HepG2 (cell line): ENCODE data around the gene MUCL3. TPM values are rescaled to one million over a fixed set of nuclear protein-coding genes. Genes with fewer than 3 reads are reported as not detected.

Experiments used
- ATAC-seq: fragments of 200-7000 bp; cut with Tn5 transposase; 3 replicates; pipeline ENCODE4 v1.9.1; 2020; ENCODE audit warnings: mild to moderate bottlenecking, moderate library complexity
- BruUV-seq: library from RNA; stranded (reverse); fragments of 400-500 nt; replicated peaks from 2 replicates; lab custom pipeline; 2021; lab: Mats Ljungman, UMichigan
- CTCF ChIA-PET: fragments of 300-600 bp; formaldehyde crosslinking; extraction: SDS; loops from one replicate; lab custom pipeline; 2021; ENCODE audit warnings: low total read pairs, inconsistent platforms, low intra/inter-chr PET ratio; lab: Yijun Ruan, JAX
- POLR2A ChIA-PET: fragments of 350-600 bp; sonication (Branson Sonifier 250); formaldehyde crosslinking; loops from one replicate; lab custom pipeline; 2020; ENCODE audit warnings: antibody characterized with exemption, inconsistent platforms; lab: Yijun Ruan, JAX
- DNase-seq: peaks from one replicate; pipeline ENCODE4 v3.0.0-alpha.2; 2015; ENCODE audit warnings: low spot score
- FAIRE-seq: peaks from 3 replicates; lab custom pipeline; 2011; peaks lifted over from hg19 to GRCh38; lab: Jason Lieb, UNC
- H2AFZ ChIP-seq: one replicate; pipeline ENCODE4 v1.6.1; 2011; ENCODE audit warnings: low read length, inconsistent platforms
- H3K27ac ChIP-seq: fragments of 300-600 bp; 3 replicates; pipeline ENCODE4 v1.8.0; 2011; ENCODE audit warnings: mixed run types, mild to moderate bottlenecking, mixed read lengths, low read length, inconsistent platforms; ENCODE audit not compliant: insufficient read depth; ENCODE audit errors: extremely low read length
- H3K27me3 ChIP-seq, 2 experiments: fragments of 200-600 bp in 1 of 2; 2 replicates in 1 of 2; 3 replicates in 1 of 2; pipeline versions ENCODE4 v1.6.0 to v1.8.0; 2011; ENCODE audit warnings: low read length in 2 of 2, mild to moderate bottlenecking in 2 of 2, moderate library complexity in 2 of 2, inconsistent platforms in 1 of 2; ENCODE audit not compliant: insufficient read depth in 2 of 2, control insufficient read depth in 1 of 2
- H3K36me3 ChIP-seq, 2 experiments: fragments of 200-600 bp in 1 of 2; replicated peaks in 1 of 2; 2 replicates in 1 of 2; 3 replicates in 1 of 2; pipeline versions ENCODE4 v1.5.1 to v1.8.0; 2011; ENCODE audit warnings: low read length in 2 of 2, inconsistent platforms in 1 of 2; ENCODE audit not compliant: insufficient read depth in 2 of 2, control insufficient read depth in 1 of 2
- H3K4me1 ChIP-seq: 2 replicates; pipeline ENCODE4 v1.5.1; 2012; ENCODE audit warnings: low read length, inconsistent platforms; ENCODE audit not compliant: insufficient read depth
- H3K4me2 ChIP-seq: 2 replicates; pipeline ENCODE4 v1.6.0; 2011; ENCODE audit warnings: low read depth, low read length, inconsistent platforms
- H3K4me3 ChIP-seq, 3 experiments: fragments of 200-600 bp in 1 of 3; sonication (generic), shearing (Covaris generic) in 1 of 3; replicated peaks in 1 of 3; 2 replicates each; pipeline ENCODE4 v1.5.1; 2011 to 2016; ENCODE audit warnings: low read length in 3 of 3, inconsistent platforms in 2 of 3, low read depth in 2 of 3, mild to moderate bottlenecking in 2 of 3, control low read depth in 1 of 3, mixed read lengths in 1 of 3; ENCODE audit not compliant: insufficient read depth in 1 of 3
- H3K79me2 ChIP-seq: one replicate; pipeline ENCODE4 v1.6.1; 2011; ENCODE audit warnings: low read length, inconsistent platforms; ENCODE audit not compliant: insufficient read depth
- H3K9ac ChIP-seq: 2 replicates; pipeline ENCODE4 v1.6.0; 2011; ENCODE audit warnings: mild to moderate bottlenecking, low read depth, low read length, inconsistent platforms; ENCODE audit not compliant: insufficient read depth
- H3K9me3 ChIP-seq: 2 replicates; pipeline ENCODE4 v1.5.1; 2012; ENCODE audit warnings: mild to moderate bottlenecking, low read length
- H4K20me1 ChIP-seq: 2 replicates; pipeline ENCODE4 v1.6.0; 2011; ENCODE audit warnings: inconsistent platforms, mild to moderate bottlenecking, low read length, moderate library complexity; ENCODE audit not compliant: insufficient read depth
- DMAP1 ChIP-seq: IDR thresholded peaks from 2 replicates; pipeline ENCODE4 v1.6.1; 2016
- E2F2 ChIP-seq: sonication (generic); formaldehyde crosslinking; IDR thresholded peaks from 2 replicates; pipeline ENCODE4 v1.4.0; 2020; ENCODE audit warnings: missing genetic modification reagents, borderline replicate concordance
- HMGXB4 ChIP-seq, 2 experiments: sonication (generic) in 1 of 2; formaldehyde crosslinking in 1 of 2; IDR thresholded peaks; 2 replicates each; pipeline versions ENCODE4 v1.4.0 to v1.6.1; 2018 to 2020; ENCODE audit warnings: missing genetic modification reagents in 2 of 2, borderline replicate concordance in 1 of 2, low read depth in 1 of 2, mild to moderate bottlenecking in 1 of 2, missing biosample characterization in 1 of 2
- KLF6 ChIP-seq: IDR thresholded peaks from 2 replicates; pipeline ENCODE4 v1.8.0; 2016; ENCODE audit warnings: missing biosample characterization, missing genetic modification reagents
- KLF9 ChIP-seq: IDR thresholded peaks from 2 replicates; pipeline ENCODE4 v1.6.1; 2016; ENCODE audit warnings: low read depth
- MYNN ChIP-seq: sonication (generic); formaldehyde crosslinking; IDR thresholded peaks from 2 replicates; pipeline ENCODE4 v1.4.0; 2020; ENCODE audit warnings: mild to moderate bottlenecking, low read depth, missing genetic modification reagents
- POLR2A ChIP-seq, 2 experiments: IDR thresholded peaks; 2 replicates each; pipeline ENCODE4 v1.6.1; 2011; ENCODE audit warnings: low read depth in 2 of 2, low read length in 2 of 2, mild to moderate bottlenecking in 1 of 2, moderate library complexity in 1 of 2; ENCODE audit not compliant: insufficient read depth in 1 of 2
- THAP9 ChIP-seq: sonication (generic); formaldehyde crosslinking; IDR thresholded peaks from 2 replicates; pipeline ENCODE4; 2020; ENCODE audit warnings: missing genetic modification reagents, mild to moderate bottlenecking, borderline replicate concordance
- THYN1 ChIP-seq: sonication (generic); formaldehyde crosslinking; IDR thresholded peaks from 2 replicates; pipeline ENCODE4 v1.8.1; 2023; ENCODE audit warnings: low read depth, mild to moderate bottlenecking, moderate library complexity, missing genetic modification reagents, borderline replicate concordance
- ZHX2 ChIP-seq, 2 experiments: sonication (generic) in 1 of 2; formaldehyde crosslinking in 1 of 2; IDR thresholded peaks; 2 replicates each; pipeline versions ENCODE4 v1.6.1 to v1.9.0; 2014 to 2022; ENCODE audit warnings: antibody characterized with exemption in 1 of 2, borderline replicate concordance in 1 of 2, inconsistent platforms in 1 of 2, low read depth in 1 of 2, missing genetic modification reagents in 1 of 2
- ZNF230 ChIP-seq: sonication (generic); formaldehyde crosslinking; IDR thresholded peaks from 2 replicates; pipeline ENCODE4 v1.4.0; 2020; ENCODE audit warnings: mild to moderate bottlenecking, missing genetic modification reagents
- WGBS: methylation state at CpG from one replicate; pipeline ENCODE4 v1.1.6; 2017; ENCODE audit warnings: low lambda C conversion rate; 5-methylcytosine and 5-hydroxymethylcytosine counted together
- in situ Hi-C: cut with HindIII; loops from 2 replicates; pipeline ENCODE4 v1.10.0; 2017; ENCODE audit warnings: low pct_unique_long_range_greater_than_20kb; ENCODE audit not compliant: extremely low pct_ligation_motif_present
- intact Hi-C: fragments of 100-400 bp; cut with micrococcal nuclease; formaldehyde crosslinking; loops from one replicate; pipeline ENCODE4 v1.10.0; 2022; ENCODE audit not compliant: unreplicated experiment
- polyA plus RNA-seq, 8 experiments: library from polyadenylated mRNA; depleted of rRNA in 3 of 8; stranded (reverse) in 7 of 8; unstranded in 1 of 8; fragments of >200 nt; fragmentation: Illumina TruSeq in 4 of 8; extraction: Trizol in 4 of 8; gene quantifications; 2 replicates each; pipeline versions ENCODE4 v1.2.1 to v1.2.3, GENCODE V29; 2011 to 2016; ENCODE audit warnings: low read depth in 4 of 8, missing spikeins in 1 of 8, mixed read lengths in 1 of 8; ENCODE audit not compliant: insufficient read depth in 1 of 8
- total RNA-seq, 5 experiments: library from RNA; depleted of rRNA; stranded (reverse); fragments of >200 nt; fragmentation: Illumina TruSeq; extraction: Trizol; gene quantifications; 2 replicates each; pipeline ENCODE4 v1.2.3, GENCODE V29; 2016; ENCODE audit warnings: low read depth in 1 of 5

MUCL3 gene
- total and polyA plus RNA-seq, 2 of the 13 experiments (the other 11 are each of a cell fraction or from before 2014, with no cell fraction given) = not detected

DNA sequence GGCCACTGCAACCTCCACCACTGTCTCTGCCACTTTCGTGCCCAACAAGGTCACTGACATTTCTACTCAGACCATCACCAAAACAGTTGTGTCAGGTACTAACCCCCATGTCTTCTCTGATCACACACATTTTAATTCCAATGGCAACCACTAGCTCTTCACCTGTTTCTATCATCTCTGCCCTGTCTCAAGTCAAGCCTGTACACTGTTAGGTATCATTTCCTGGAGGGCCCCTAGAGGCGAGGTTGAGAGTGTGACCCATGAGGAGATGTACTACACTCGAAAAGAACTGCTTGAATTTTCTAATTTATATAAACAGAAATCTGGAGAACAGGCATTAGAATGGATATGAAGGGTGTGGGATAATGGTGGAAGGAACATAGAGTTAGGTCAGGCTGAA, 25.4 kb downstream of the MUCL3 start:
- DNase-seq (no peak), FAIRE-seq (no peak), ATAC-seq (no peak)
- intact Hi-C loops = no loop called here
- Histone ChIP-seq H3K36me3 (no peaks in the 10 kb centered on the region), H3K4me2 (no peak overlapping the region), H3K9ac (no peak overlapping the region), H3K79me2 (no peaks in the 10 kb centered on the region), H4K20me1 (no peaks in the 10 kb centered on the region), H2AFZ (no peak overlapping the region), H3K27me3 (no peaks in the 10 kb centered on the region), H3K9me3 (no peaks in the 10 kb centered on the region), H3K4me1 (peaks cover 9% of the 10 kb centered on the region), H3K27ac (no peak overlapping the region), H3K4me3 (no peak overlapping the region)
- in situ Hi-C loops = no loop called here
- WGBS = 1% methylated on average over 3 of the region's 3 CpGs
- BruUV-seq = no TSS peak
- POLR2A ChIA-PET = no interaction called here
- CTCF ChIA-PET = no interaction called here
- TF ChIP-seq POLR2A (IDR thresholded peaks at IDR 0.05; ENCODE audit: insufficient read depth in 1 of 2, low read depth in 2 of 2, low read length in 2 of 2) (no peak), THAP9 (CRISPR knock-in tag) (no peak), E2F2 (no peak), KLF9 (CRISPR knock-in tag) (no peak), ZHX2 (IDR thresholded peaks at IDR 0.05; ENCODE audit: low read depth) (no peak), ZHX2 (CRISPR knock-in tag; IDR thresholded peaks at IDR 0.05; ENCODE audit: borderline replicate concordance) (no peak), THYN1 (no peak), ZNF230 (CRISPR knock-in tag) (no peak), DMAP1 (CRISPR knock-in tag) (no peak), MYNN (no peak), HMGXB4 (CRISPR knock-in tag; IDR thresholded peaks at IDR 0.05; ENCODE audit: borderline replicate concordance in 1 of 2, low read depth in 1 of 2) (no peak), KLF6 (CRISPR knock-in tag) (no peak)
